H1 (cell line): ENCODE data around the gene SOX6. TPM values are rescaled to one million over a fixed set of nuclear protein-coding genes. Genes with fewer than 3 reads are reported as not detected.

Experiments used
- CTCF ChIA-PET: fragments of 300-600 bp; sonication (Branson Sonifier 250); formaldehyde crosslinking; loops from one replicate; lab custom pipeline; 2021; ENCODE audit not compliant: partially characterized antibody; lab: Charles Lee
- POLR2A ChIA-PET: fragments of 300-600 bp; sonication (Branson Sonifier 250); formaldehyde crosslinking; loops from one replicate; lab custom pipeline; 2021; ENCODE audit warnings: inconsistent platforms; ENCODE audit not compliant: partially characterized antibody; lab: Charles Lee
- DNase-seq, 2 experiments: peaks; one replicate each; pipeline versions ENCODE4 v3.0.0 to v3.0.0-alpha.2; 2010 to 2022; ENCODE audit warnings: low spot score in 2 of 2, low read depth in 1 of 2, mixed read lengths in 1 of 2
- FAIRE-seq: peaks from 2 replicates; lab custom pipeline; 2011; peaks lifted over from hg19 to GRCh38; lab: Jason Lieb, UNC
- H2AFZ ChIP-seq: 2 replicates; pipeline ENCODE4 v1.8.1; 2012; ENCODE audit warnings: low read length, inconsistent platforms
- H2AK5ac ChIP-seq: 2 replicates; pipeline ENCODE4 v1.6.1; 2013; ENCODE audit warnings: low read depth, low read length
- H2BK120ac ChIP-seq: replicated peaks from 2 replicates; pipeline ENCODE3; 2013; ENCODE audit warnings: low read depth, low read length, inconsistent platforms
- H2BK12ac ChIP-seq: 2 replicates; pipeline ENCODE4 v1.6.1; 2013; ENCODE audit warnings: low read depth, low read length
- H2BK15ac ChIP-seq: 2 replicates; pipeline ENCODE4 v1.6.1; 2013; ENCODE audit warnings: low read length
- H2BK20ac ChIP-seq: 2 replicates; pipeline ENCODE4 v1.6.1; 2013; ENCODE audit warnings: low read length
- H2BK5ac ChIP-seq: 2 replicates; pipeline ENCODE4 v1.6.1; 2013; ENCODE audit warnings: low read depth, low read length
- H3K14ac ChIP-seq: 2 replicates; pipeline ENCODE4 v1.6.1; 2013; ENCODE audit warnings: inconsistent platforms; ENCODE audit not compliant: insufficient read length
- H3K18ac ChIP-seq: 2 replicates; pipeline ENCODE4 v1.6.1; 2013; ENCODE audit warnings: low read length; ENCODE audit errors: extremely low read depth
- H3K23ac ChIP-seq: 2 replicates; pipeline ENCODE4 v1.6.1; 2013; ENCODE audit warnings: inconsistent platforms; ENCODE audit not compliant: insufficient read length
- H3K23me2 ChIP-seq: 2 replicates; pipeline ENCODE4 v1.6.1; 2013; ENCODE audit warnings: low read depth, low read length
- H3K27ac ChIP-seq: 2 replicates; pipeline ENCODE4 v1.6.1; 2011; ENCODE audit warnings: low read depth, low read length, inconsistent platforms
- H3K27me3 ChIP-seq, 4 experiments: replicated peaks in 1 of 4; 1 replicate in 1 of 4; 2 replicates in 3 of 4; pipeline versions ENCODE4 v1.6.1 to v1.8.1; 2011 to 2013; ENCODE audit warnings: low read length in 3 of 4, mild to moderate bottlenecking in 3 of 4, inconsistent platforms in 2 of 4, mixed read lengths in 2 of 4, moderate library complexity in 1 of 4; ENCODE audit not compliant: control insufficient read depth in 3 of 4, insufficient read depth in 3 of 4; ENCODE audit errors: extremely low read depth in 1 of 4
- H3K36me3 ChIP-seq, 4 experiments: 2 replicates each; pipeline versions ENCODE4 v1.6.1 to v1.8.1; 2011 to 2013; ENCODE audit warnings: mild to moderate bottlenecking in 4 of 4, low read length in 3 of 4, moderate library complexity in 2 of 4, control low read depth in 1 of 4, inconsistent platforms in 1 of 4; ENCODE audit not compliant: insufficient read depth in 4 of 4, control insufficient read depth in 2 of 4
- H3K4ac ChIP-seq: replicated peaks from 2 replicates; pipeline ENCODE3; 2013; ENCODE audit warnings: low read length, low read depth, mixed read lengths, inconsistent platforms; ENCODE audit not compliant: insufficient read length
- H3K4me1 ChIP-seq, 4 experiments: replicated peaks in 1 of 4; 1 replicate in 1 of 4; 2 replicates in 3 of 4; pipeline versions ENCODE4 v1.6.1 to v1.8.1; 2011 to 2013; ENCODE audit warnings: low read length in 3 of 4, inconsistent platforms in 2 of 4, mixed read lengths in 1 of 4; ENCODE audit not compliant: insufficient read depth in 4 of 4, control insufficient read depth in 3 of 4
- H3K4me2 ChIP-seq, 2 experiments: 2 replicates each; pipeline versions ENCODE4 v1.6.1 to v1.8.1; 2011 to 2013; ENCODE audit warnings: low read depth in 2 of 2, low read length in 2 of 2, control low read depth in 1 of 2, inconsistent platforms in 1 of 2, mild to moderate bottlenecking in 1 of 2; ENCODE audit not compliant: insufficient read depth in 1 of 2
- H3K4me3 ChIP-seq, 4 experiments: fragments of 200-600, 300-600 bp in 1 of 4; sonication (generic), shearing (Covaris generic), sonication (Bioruptor Twin) in 1 of 4; 2 replicates each; pipeline versions ENCODE4 v1.5.1 to v1.8.1; 2011 to 2016; ENCODE audit warnings: low read length in 4 of 4, low read depth in 3 of 4, control low read depth in 2 of 4, inconsistent platforms in 2 of 4, mild to moderate bottlenecking in 2 of 4, mixed read lengths in 1 of 4, moderate library complexity in 1 of 4; ENCODE audit not compliant: insufficient read depth in 2 of 4; ENCODE audit errors: extremely low read depth in 1 of 4
- H3K56ac ChIP-seq: replicated peaks from 2 replicates; pipeline ENCODE3; 2013; ENCODE audit warnings: low read depth, mild to moderate bottlenecking, mixed read lengths, low read length, inconsistent platforms; ENCODE audit not compliant: insufficient read length
- H3K79me1 ChIP-seq: 2 replicates; pipeline ENCODE4 v1.6.1; 2013; ENCODE audit warnings: low read depth, low read length, control low read depth
- H3K79me2 ChIP-seq, 2 experiments: 2 replicates each; pipeline versions ENCODE4 v1.6.1 to v1.8.1; 2012 to 2013; ENCODE audit warnings: low read length in 2 of 2, mild to moderate bottlenecking in 2 of 2, inconsistent platforms in 1 of 2; ENCODE audit not compliant: insufficient read depth in 2 of 2, control insufficient read depth in 1 of 2
- H3K9ac ChIP-seq, 4 experiments: replicated peaks in 1 of 4; 1 replicate in 1 of 4; 2 replicates in 3 of 4; pipeline versions ENCODE4 v1.6.1 to v1.8.1; 2011 to 2013; ENCODE audit warnings: low read depth in 3 of 4, low read length in 3 of 4, control low read depth in 2 of 4, mild to moderate bottlenecking in 2 of 4, moderate library complexity in 2 of 4, inconsistent platforms in 1 of 4; ENCODE audit errors: extremely low read depth in 1 of 4
- H3K9me3 ChIP-seq, 2 experiments: 2 replicates each; pipeline versions ENCODE4 v1.6.1 to v1.8.1; 2012 to 2013; ENCODE audit warnings: mild to moderate bottlenecking in 2 of 2, moderate library complexity in 2 of 2, control low read depth in 1 of 2, inconsistent platforms in 1 of 2, low read depth in 1 of 2, low read length in 1 of 2, mixed read lengths in 1 of 2; ENCODE audit not compliant: insufficient read depth in 2 of 2
- H4K20me1 ChIP-seq, 2 experiments: replicated peaks in 1 of 2; 2 replicates each; pipeline versions ENCODE3 to v1.8.1; 2011 to 2013; ENCODE audit warnings: inconsistent platforms in 2 of 2, low read length in 2 of 2, mild to moderate bottlenecking in 1 of 2; ENCODE audit not compliant: insufficient read depth in 2 of 2, control insufficient read depth in 1 of 2
- H4K5ac ChIP-seq: 2 replicates; pipeline ENCODE4 v1.6.1; 2013; ENCODE audit warnings: low read length, low read depth, mixed read lengths, inconsistent platforms; ENCODE audit not compliant: insufficient read length
- H4K8ac ChIP-seq: 2 replicates; pipeline ENCODE4 v1.8.0; 2013; ENCODE audit warnings: mild to moderate bottlenecking, moderate library complexity, low read length, inconsistent platforms; ENCODE audit not compliant: insufficient read depth; ENCODE audit errors: extremely low read depth
- H4K91ac ChIP-seq: replicated peaks from 2 replicates; pipeline ENCODE3; 2013; ENCODE audit warnings: low read length, mixed read lengths, inconsistent platforms; ENCODE audit not compliant: insufficient read length
- BCL11A ChIP-seq, 2 experiments: IDR thresholded peaks; one replicate each; pipeline ENCODE4 v1.6.1; 2011; ENCODE audit warnings: low read depth in 2 of 2, low read length in 2 of 2, mild to moderate bottlenecking in 2 of 2
- EGR1 ChIP-seq: IDR thresholded peaks from 2 replicates; pipeline ENCODE4 v1.6.1; 2011; ENCODE audit warnings: low read depth, low read length, borderline replicate concordance
- NRF1 ChIP-seq: IDR thresholded peaks from 2 replicates; pipeline ENCODE4 v1.6.1; 2011; ENCODE audit warnings: mild to moderate bottlenecking, low read depth, low read length, improper control_type of control experiment
- SP2 ChIP-seq: IDR thresholded peaks from 2 replicates; pipeline ENCODE4 v1.6.1; 2012; ENCODE audit warnings: mild to moderate bottlenecking, low read length, inconsistent platforms
- TAF1 ChIP-seq: IDR thresholded peaks from 2 replicates; pipeline ENCODE4 v1.6.1; 2011; ENCODE audit warnings: mild to moderate bottlenecking, low read depth, low read length
- WGBS, 2 experiments: shearing (Covaris generic) in 1 of 2; methylation state at CpG; one replicate each; pipeline versions ENCODE4 v1.1.6 to v1.1.7; 2013 to 2015; ENCODE audit warnings: low lambda C conversion rate in 2 of 2, mixed read lengths in 2 of 2, inconsistent platforms in 1 of 2, low coverage in 1 of 2, missing lambda C conversion rate in 1 of 2; ENCODE audit not compliant: insufficient replicate concordance in 2 of 2, insufficient coverage in 1 of 2, insufficient read length in 1 of 2; ENCODE audit errors: extremely low coverage in 1 of 2, missing lambda C conversion rate in 1 of 2; 5-methylcytosine and 5-hydroxymethylcytosine counted together
- polyA plus RNA-seq, 7 experiments: library from polyadenylated mRNA; depleted of rRNA in 3 of 7; stranded (reverse) in 5 of 7; unstranded in 2 of 7; fragments of >200 nt in 5 of 7; fragments of 200-250 nt in 2 of 7; gene quantifications; 1 replicate in 5 of 7; 2 replicates in 1 of 7; 4 replicates in 1 of 7; pipeline versions ENCODE4 v1.2.1 to v1.2.3, GENCODE V29; 2011 to 2013; ENCODE audit warnings: missing spikeins in 2 of 7, mixed read lengths in 2 of 7
- total RNA-seq: library from RNA; stranded (reverse); fragmentation: NEBNext Ultra II Directional; extraction: Animal tissue kit (Norgen Biotek cat#: 25700); gene quantifications from 2 replicates; pipeline ENCODE4 v1.2.1, GENCODE V29; 2021
- TF ChIP-seq, protein P1 (sequence below): IDR thresholded peaks from 2 replicates; pipeline ENCODE4 v1.6.1; 2012; ENCODE audit warnings: inconsistent platforms

The SOX6 gene
- total and polyA plus RNA-seq, 2 of the 8 experiments (the other 6 are each of a cell fraction or from before 2014, with no cell fraction given), result 0.09 TPM; not detected in 1

DNA sequence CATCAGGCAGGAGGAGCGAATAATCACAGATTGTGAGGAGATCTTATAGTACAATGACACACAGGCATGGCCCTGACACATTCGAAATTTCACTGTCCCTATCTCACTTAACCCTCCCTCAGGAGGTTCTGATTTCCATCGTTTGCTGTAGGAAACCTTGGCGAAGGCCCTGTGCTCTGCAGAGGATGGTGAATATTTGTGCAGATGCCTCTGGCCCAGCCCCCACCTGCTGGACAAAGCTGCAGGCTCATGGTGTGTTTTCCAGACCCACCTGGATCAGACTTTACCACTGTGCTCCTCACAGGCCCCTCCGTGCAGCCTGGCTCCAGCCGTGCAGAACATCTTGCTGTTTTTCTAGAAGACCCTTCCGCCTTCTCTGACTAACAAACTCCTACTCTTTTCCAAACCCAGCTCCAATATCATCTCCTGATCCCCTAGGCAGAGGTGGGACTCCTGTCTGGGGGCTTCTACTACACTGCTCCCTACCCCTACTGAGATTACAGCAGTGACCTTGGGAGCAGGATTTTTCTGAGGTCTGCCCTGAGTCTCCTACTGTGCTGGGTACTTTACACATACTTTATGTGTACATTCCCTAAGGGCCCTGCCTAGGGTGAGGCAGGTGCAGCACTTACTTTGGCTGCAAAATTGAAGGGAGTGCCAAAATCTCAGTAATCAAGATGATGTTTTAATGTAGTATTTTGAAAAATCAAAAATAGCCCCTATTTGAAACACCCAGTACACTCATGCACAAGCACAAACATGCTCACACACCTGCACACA, 412.7 kb downstream of the SOX6 start:
- no peak overlapping the region for H3K14ac ChIP-seq
- H3K4me1 ChIP-seq, result no peaks in the 10 kb centered on the region; a peak in 1 of 7 replicates
- H2BK15ac ChIP-seq, result no peak overlapping the region
- H2AFZ ChIP-seq, result no peak overlapping the region
- no peak overlapping the region for H4K91ac ChIP-seq
- no peaks in the 10 kb centered on the region for H3K36me3 ChIP-seq
- H4K20me1 ChIP-seq, result no peaks in the 10 kb centered on the region
- no peak overlapping the region for H3K4ac ChIP-seq
- H2BK5ac ChIP-seq, result no peak overlapping the region
- H3K27ac ChIP-seq, result no peak overlapping the region
- CTCF ChIA-PET, result interaction anchor here (2.0 kb wide), 1 partner anchor 45 kb away, joined by 8 read pairs; no protein-coding TSS in a partner anchor
- H2AK5ac ChIP-seq, result no peak overlapping the region
- H3K79me1 ChIP-seq, result no peaks in the 10 kb centered on the region
- TF ChIP-seq BCL11A (IDR thresholded peaks at IDR 0.05; ENCODE audit: low read depth in 2 of 2, low read length in 2 of 2), result no peak
- TF ChIP-seq NRF1, result no peak
- TF ChIP-seq, protein P1, sequence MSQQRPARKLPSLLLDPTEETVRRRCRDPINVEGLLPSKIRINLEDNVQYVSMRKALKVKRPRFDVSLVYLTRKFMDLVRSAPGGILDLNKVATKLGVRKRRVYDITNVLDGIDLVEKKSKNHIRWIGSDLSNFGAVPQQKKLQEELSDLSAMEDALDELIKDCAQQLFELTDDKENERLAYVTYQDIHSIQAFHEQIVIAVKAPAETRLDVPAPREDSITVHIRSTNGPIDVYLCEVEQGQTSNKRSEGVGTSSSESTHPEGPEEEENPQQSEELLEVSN, result no peak
- TF ChIP-seq TAF1, result no peak
- TF ChIP-seq EGR1, result no peak
- TF ChIP-seq SP2, result no peak
- TF ChIP-seq, all 59 proteins: peak for 0
- WGBS, 2 experiments, result 88% methylated on average over 7 of the region's 7 CpGs; no CpG with 5 or more reads in 1 of the 2 experiments
- Histone ChIP-seq H3K23me2 (no peaks in the 10 kb centered on the region), H3K9me3 (no peaks in the 10 kb centered on the region), H3K27me3 (peaks cover 0 to 11% (median 8%) of the 10 kb centered on the region in 4 experiments; a peak in 3 of 7 replicates), H2BK12ac (no peak overlapping the region), H3K18ac (no peak overlapping the region), H2BK20ac (no peak overlapping the region), H3K4me3 (no peak overlapping the region), H3K23ac (no peak overlapping the region), H3K4me2 (no peak overlapping the region), H3K79me2 (no peaks in the 10 kb centered on the region), H3K9ac (no peak overlapping the region), H4K8ac (no peak overlapping the region), H3K56ac (no peak overlapping the region), H2BK120ac (no peak overlapping the region), H4K5ac (no peak overlapping the region)
- FAIRE-seq (no peak), DNase-seq (peak in 1 of 2 experiments; percentile 14)
- POLR2A ChIA-PET, result no interaction called here
